K562 (cell line): ENCODE results near the gene KYAT1.

Experiments used
- KLF10 ChIP-seq: fragments of 250-450 bp; sonication (Bioruptor Pico); IDR thresholded peaks from 2 replicates; pipeline ENCODE4 v1.6.1; 2021; ENCODE audit warnings: matching md5 sums
- SRSF7 ChIP-seq: fragments of 200-400 bp; formaldehyde crosslinking; optimal IDR thresholded peaks from 2 replicates; pipeline ENCODE3; 2017; ENCODE audit warnings: mild to moderate bottlenecking, low read depth, low read length

DNA sequence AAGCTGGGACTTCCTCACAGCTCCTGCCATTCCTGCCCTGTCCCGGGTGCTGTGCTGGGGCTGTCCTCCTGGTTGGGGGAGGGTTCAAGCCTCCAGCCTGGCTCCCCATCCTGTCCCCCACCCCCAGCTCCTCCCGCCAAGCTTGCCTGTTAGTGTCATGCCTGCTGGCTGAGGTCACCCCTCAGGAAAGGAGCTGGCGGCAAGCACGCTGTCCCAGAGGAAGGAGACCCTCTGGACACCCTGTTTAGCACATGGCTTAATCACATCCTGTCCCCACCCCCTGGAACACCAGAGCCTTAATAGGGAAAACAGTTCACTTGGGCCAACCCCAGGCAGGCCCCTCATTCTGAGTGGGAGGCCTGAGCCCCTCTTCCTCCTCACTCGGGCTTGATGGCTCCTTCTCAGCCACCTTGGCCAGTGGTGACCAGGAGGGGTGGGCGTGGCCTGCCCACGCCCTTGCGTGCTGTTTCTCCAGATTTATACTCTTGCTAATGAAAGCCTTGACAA, 29.8 kb upstream of the KYAT1 start:
- TF ChIP-seq KLF10 (CRISPR knock-in tag) (no peak), SRSF7 (no peak)
